KMS-11 (cell line): ENCODE measurements around the gene OR52M1.

Experiments used
- H2AFZ ChIP-seq: fragments of 200-600 bp; sonication (generic); 2 replicates; pipeline ENCODE4 v1.6.1; 2016; ENCODE audit warnings: antibody characterized with exemption, mixed run types, low read depth
- H3K27ac ChIP-seq: fragments of 200-600 bp; sonication (generic); 2 replicates; pipeline ENCODE4 v1.6.1; 2016; ENCODE audit warnings: mild to moderate bottlenecking, mixed run types
- H3K27me3 ChIP-seq: fragments of 200-600 bp; sonication (generic); 2 replicates; pipeline ENCODE4 v1.6.1; 2017; ENCODE audit warnings: mild to moderate bottlenecking, low read depth, mixed run types, moderate library complexity; ENCODE audit not compliant: insufficient read depth
- H3K36me3 ChIP-seq: fragments of 200-600 bp; sonication (generic); 2 replicates; pipeline ENCODE4 v1.6.1; 2017; ENCODE audit warnings: mild to moderate bottlenecking, mixed run types; ENCODE audit not compliant: insufficient read depth
- H3K4me1 ChIP-seq: fragments of 200-600 bp; sonication (generic); 2 replicates; pipeline ENCODE4 v1.6.1; 2016; ENCODE audit warnings: mild to moderate bottlenecking, low read depth, mixed run types; ENCODE audit not compliant: poor library complexity, severe bottlenecking
- H3K4me2 ChIP-seq: fragments of 200-600 bp; sonication (generic); 2 replicates; pipeline ENCODE4 v1.7.0; 2016; ENCODE audit warnings: mild to moderate bottlenecking, mixed run types
- H3K4me3 ChIP-seq: fragments of 200-600 bp; sonication (generic); IDR thresholded peaks from 2 replicates; pipeline ENCODE4 v1.6.1; 2017; ENCODE audit warnings: low read depth, low read length, mixed read lengths; ENCODE audit not compliant: insufficient read depth
- H3K79me2 ChIP-seq: fragments of 200-600 bp; sonication (generic); 2 replicates; pipeline ENCODE4 v1.6.1; 2016; ENCODE audit warnings: low read depth, mixed run types; ENCODE audit not compliant: insufficient read depth
- H3K9ac ChIP-seq: fragments of 200-600 bp; sonication (generic); 2 replicates; pipeline ENCODE4 v1.6.1; 2016; ENCODE audit warnings: mild to moderate bottlenecking, mixed run types
- H4K20me1 ChIP-seq: fragments of 200-600 bp; sonication (generic); 2 replicates; pipeline ENCODE4 v1.6.1; 2016; ENCODE audit warnings: mild to moderate bottlenecking, mixed run types; ENCODE audit not compliant: insufficient read depth
- CTCF ChIP-seq: fragments of 200-600 bp; sonication (generic); conservative IDR thresholded peaks from 2 replicates; pipeline ENCODE4 v1.6.1; 2017; ENCODE audit warnings: low read depth, mild to moderate bottlenecking, antibody characterized with exemption, low read length, moderate library complexity, mixed read lengths

Gene OR52M1

GRCh38 chr11:4541071-4541470 lies 3.9 kb upstream of the OR52M1 start:
- TF ChIP-seq CTCF = no peak
- Histone ChIP-seq H3K9ac (no peak overlapping the region), H3K27ac (no peak overlapping the region), H3K27me3 (no peaks in the 10 kb centered on the region), H4K20me1 (no peaks in the 10 kb centered on the region), H3K79me2 (no peaks in the 10 kb centered on the region), H3K36me3 (no peaks in the 10 kb centered on the region), H3K4me3 (no peak overlapping the region), H3K4me1 (no peaks in the 10 kb centered on the region), H2AFZ (no peak overlapping the region), H3K4me2 (no peak overlapping the region)

GRCh38 chr11:4543561-4543960 lies 1.4 kb upstream of the OR52M1 start:
- no peak overlapping the region for H3K4me2 ChIP-seq
- H3K36me3 ChIP-seq = no peaks in the 10 kb centered on the region
- H3K27me3 ChIP-seq = no peaks in the 10 kb centered on the region
- H4K20me1 ChIP-seq = no peaks in the 10 kb centered on the region
- no peak overlapping the region for H2AFZ ChIP-seq
- H3K27ac ChIP-seq = no peak overlapping the region
- no peaks in the 10 kb centered on the region for H3K79me2 ChIP-seq
- TF ChIP-seq CTCF = no peak
- no peaks in the 10 kb centered on the region for H3K4me1 ChIP-seq
- no peak overlapping the region for H3K9ac ChIP-seq
- no peak overlapping the region for H3K4me3 ChIP-seq

GRCh38 chr11:4546878-4547277 lies 1.9 kb downstream of the OR52M1 start:
- no peaks in the 10 kb centered on the region for H3K79me2 ChIP-seq
- no peak overlapping the region for H3K4me3 ChIP-seq
- H3K27ac ChIP-seq = no peak overlapping the region
- no peak overlapping the region for H3K9ac ChIP-seq
- no peak for TF ChIP-seq CTCF
- no peaks in the 10 kb centered on the region for H3K27me3 ChIP-seq
- H2AFZ ChIP-seq = no peak overlapping the region
- no peaks in the 10 kb centered on the region for H4K20me1 ChIP-seq
- no peaks in the 10 kb centered on the region for H3K4me1 ChIP-seq
- no peaks in the 10 kb centered on the region for H3K36me3 ChIP-seq
- no peak overlapping the region for H3K4me2 ChIP-seq

GRCh38 chr11:4547416-4547815 lies 2.4 kb downstream of the OR52M1 start:
- Histone ChIP-seq H4K20me1 (no peaks in the 10 kb centered on the region), H3K4me3 (no peak overlapping the region), H3K36me3 (no peaks in the 10 kb centered on the region), H3K4me2 (no peak overlapping the region), H3K79me2 (no peaks in the 10 kb centered on the region), H2AFZ (no peak overlapping the region), H3K9ac (no peak overlapping the region), H3K27ac (no peak overlapping the region), H3K4me1 (no peaks in the 10 kb centered on the region), H3K27me3 (no peaks in the 10 kb centered on the region)
- no peak for TF ChIP-seq CTCF
